SK-N-SH (cell line): ENCODE measurements around the gene WIZ. TPM values are rescaled to one million over a fixed set of nuclear protein-coding genes. Genes with fewer than 3 reads are reported as not detected.

Experiments
- CTCF ChIA-PET: fragments of 300-600, 350-600 bp; formaldehyde crosslinking; extraction: SDS; loops from one replicate; lab custom pipeline; 2021; lab: Yijun Ruan, JAX
- POLR2A ChIA-PET: fragments of 350-600 bp; sonication (Branson Sonifier 250); formaldehyde crosslinking; extraction: SDS; loops from one replicate; lab custom pipeline; 2020; ENCODE audit warnings: antibody characterized with exemption, inconsistent platforms; lab: Yijun Ruan, JAX
- DNase-seq: peaks from one replicate; pipeline ENCODE4 v3.0.0; 2012
- H2AFZ ChIP-seq: fragments of 200-600 bp; sonication (generic); 2 replicates; pipeline ENCODE4 v1.8.1; 2016; ENCODE audit warnings: antibody characterized with exemption, mild to moderate bottlenecking, low read depth
- H3F3A ChIP-seq: fragments of 200-600 bp; sonication (generic); replicated peaks from 2 replicates; pipeline ENCODE3; 2016; ENCODE audit warnings: antibody characterized with exemption, mild to moderate bottlenecking; ENCODE audit not compliant: insufficient read depth
- H3K27ac ChIP-seq, 2 experiments: fragments of 200-500 bp in 1 of 2; fragments of 200-600 bp in 1 of 2; sonication (Bioruptor generic) in 1 of 2; sonication (generic), shearing (Covaris generic) in 1 of 2; 2 replicates each; pipeline versions ENCODE4 v1.5.1 to v1.6.1; 2014 to 2016; ENCODE audit warnings: low read depth in 2 of 2, inconsistent platforms in 1 of 2, low read length in 1 of 2, mild to moderate bottlenecking in 1 of 2, mixed read lengths in 1 of 2
- H3K27me3 ChIP-seq: fragments of 200-600 bp; sonication (generic), shearing (Covaris generic); 2 replicates; pipeline ENCODE4 v1.6.1; 2016; ENCODE audit warnings: mixed run types; ENCODE audit not compliant: insufficient read depth
- H3K36me3 ChIP-seq, 2 experiments: fragments of 200-500 bp in 1 of 2; fragments of 200-600 bp in 1 of 2; sonication (Bioruptor generic) in 1 of 2; sonication (generic) in 1 of 2; replicated peaks in 1 of 2; 2 replicates each; pipeline versions ENCODE3 to v1.5.1; 2014 to 2016; ENCODE audit warnings: low read length in 1 of 2, mild to moderate bottlenecking in 1 of 2; ENCODE audit not compliant: insufficient read depth in 2 of 2, control insufficient read depth in 1 of 2
- H3K4me1 ChIP-seq, 2 experiments: fragments of 200-500 bp in 1 of 2; fragments of 200-600 bp in 1 of 2; sonication (Bioruptor generic) in 1 of 2; sonication (generic), shearing (Covaris generic) in 1 of 2; 2 replicates each; pipeline versions ENCODE4 v1.5.1 to v1.6.1; 2014 to 2016; ENCODE audit warnings: low read depth in 1 of 2, low read length in 1 of 2, mixed run types in 1 of 2; ENCODE audit not compliant: insufficient read depth in 2 of 2, control insufficient read depth in 1 of 2
- H3K4me2 ChIP-seq: fragments of 200-600 bp; sonication (generic), shearing (Covaris generic); 2 replicates; pipeline ENCODE4 v1.6.1; 2017; ENCODE audit warnings: mixed run types
- H3K4me3 ChIP-seq, 2 experiments: fragments of 200-500 bp in 1 of 2; fragments of 200-600 bp in 1 of 2; sonication (Bioruptor generic) in 1 of 2; sonication (generic), shearing (Covaris generic) in 1 of 2; 2 replicates each; pipeline versions ENCODE4 v1.5.1 to v1.8.1; 2014 to 2016; ENCODE audit warnings: low read depth in 2 of 2, inconsistent platforms in 1 of 2, low read length in 1 of 2, mild to moderate bottlenecking in 1 of 2, mixed read lengths in 1 of 2, moderate library complexity in 1 of 2
- H3K79me2 ChIP-seq: fragments of 200-600 bp; sonication (generic); 2 replicates; pipeline ENCODE4 v1.8.1; 2017; ENCODE audit warnings: mild to moderate bottlenecking; ENCODE audit not compliant: insufficient read depth
- H3K9ac ChIP-seq: fragments of 200-600 bp; sonication (generic); 2 replicates; pipeline ENCODE4 v1.6.1; 2017; ENCODE audit warnings: mixed run types
- H3K9me2 ChIP-seq: fragments of 200-600 bp; sonication (generic); 2 replicates; pipeline ENCODE4 v1.6.1; 2017; ENCODE audit warnings: mixed run types
- H3K9me3 ChIP-seq: fragments of 200-600 bp; sonication (generic); 2 replicates; pipeline ENCODE4 v1.6.1; 2017; ENCODE audit warnings: mixed run types, mild to moderate bottlenecking, moderate library complexity
- H4K20me1 ChIP-seq: fragments of 200-600 bp; sonication (generic); 2 replicates; pipeline ENCODE4 v1.6.1; 2017; ENCODE audit warnings: mild to moderate bottlenecking, mixed run types; ENCODE audit not compliant: insufficient read depth
- CHD2 ChIP-seq: fragments of 150-350 bp; IDR thresholded peaks from 2 replicates; pipeline ENCODE4 v1.6.1; 2018; ENCODE audit warnings: low read length; ENCODE audit not compliant: partially characterized antibody
- EP300 ChIP-seq, 2 experiments: IDR thresholded peaks; 2 replicates each; pipeline versions ENCODE4 v1.4.0 to v1.6.1; 2012; ENCODE audit warnings: borderline replicate concordance in 1 of 2, low read depth in 1 of 2, low read length in 1 of 2
- FOSL2 ChIP-seq: IDR thresholded peaks from 2 replicates; pipeline ENCODE4 v1.4.0; 2012; ENCODE audit warnings: low read depth, mild to moderate bottlenecking, moderate library complexity, borderline replicate concordance
- FOXJ3 ChIP-seq: sonication (generic); formaldehyde crosslinking; IDR thresholded peaks from 2 replicates; pipeline ENCODE4 v1.5.1; 2020; ENCODE audit warnings: mild to moderate bottlenecking, missing genetic modification reagents
- FOXM1 ChIP-seq: IDR thresholded peaks from 2 replicates; pipeline ENCODE4 v1.4.0; 2012; ENCODE audit warnings: low read depth, mild to moderate bottlenecking
- GABPA ChIP-seq: IDR thresholded peaks from 2 replicates; pipeline ENCODE4 v1.4.0; 2012; ENCODE audit warnings: low read depth, mild to moderate bottlenecking
- GATA2 ChIP-seq: sonication (generic); formaldehyde crosslinking; IDR thresholded peaks from 2 replicates; pipeline ENCODE4 v1.5.0; 2020; ENCODE audit warnings: mild to moderate bottlenecking, missing genetic modification reagents
- MXI1 ChIP-seq: IDR thresholded peaks from 2 replicates; pipeline ENCODE4 v1.6.1; 2012; ENCODE audit warnings: mild to moderate bottlenecking, low read depth, low read length, improper control_type of control experiment
- NFIC ChIP-seq: IDR thresholded peaks from 2 replicates; pipeline ENCODE4 v1.4.0; 2012; ENCODE audit warnings: borderline replicate concordance
- NRF1 ChIP-seq: IDR thresholded peaks from 2 replicates; pipeline ENCODE4 v1.6.1; 2012; ENCODE audit warnings: low read depth, mild to moderate bottlenecking, low read length
- RAD21 ChIP-seq: IDR thresholded peaks from 2 replicates; pipeline ENCODE4 v1.6.1; 2012; ENCODE audit warnings: mild to moderate bottlenecking, low read length
- RCOR1 ChIP-seq: fragments of 150-350 bp; IDR thresholded peaks from 2 replicates; pipeline ENCODE4 v1.6.1; 2017; ENCODE audit warnings: antibody characterized with exemption, low read length
- RFX5 ChIP-seq: IDR thresholded peaks from 2 replicates; pipeline ENCODE4 v1.6.1; 2012; ENCODE audit warnings: mild to moderate bottlenecking, improper control_type of control experiment, low read length
- RXRA ChIP-seq: IDR thresholded peaks from 2 replicates; pipeline ENCODE4 v1.4.0; 2012; ENCODE audit warnings: low read depth, mild to moderate bottlenecking, borderline replicate concordance
- SIN3A ChIP-seq: IDR thresholded peaks from 2 replicates; pipeline ENCODE4 v1.6.1; 2012; ENCODE audit warnings: low read depth, mild to moderate bottlenecking, low read length, moderate library complexity, borderline replicate concordance
- SMC3 ChIP-seq: IDR thresholded peaks from 2 replicates; pipeline ENCODE4 v1.6.1; 2012; ENCODE audit warnings: low read depth, low read length, improper control_type of control experiment
- TAF1 ChIP-seq: IDR thresholded peaks from 2 replicates; pipeline ENCODE4 v1.6.1; 2012; ENCODE audit warnings: low read depth, mild to moderate bottlenecking, low read length, moderate library complexity, borderline replicate concordance
- TCF12 ChIP-seq: IDR thresholded peaks from 2 replicates; pipeline ENCODE4 v1.4.0; 2012
- WGBS: methylation state at CpG from one replicate; pipeline ENCODE4 v1.1.6; 2017; ENCODE audit warnings: low lambda C conversion rate; 5-methylcytosine and 5-hydroxymethylcytosine counted together
- polyA plus RNA-seq, 3 experiments: library from polyadenylated mRNA; depleted of rRNA; stranded (reverse); fragments of >200 nt; gene quantifications; 2 replicates each; pipeline ENCODE4 v1.2.3, GENCODE V29; 2012
- TF ChIP-seq, protein P1 (sequence below): fragments of 150-350 bp; IDR thresholded peaks from 2 replicates; pipeline ENCODE4 v1.6.1; 2017; ENCODE audit warnings: antibody characterized with exemption, low read length, low read depth, borderline replicate concordance
- TF ChIP-seq, protein P2 (sequence below): fragments of 150-350 bp; IDR thresholded peaks from 2 replicates; pipeline ENCODE4 v1.6.1; 2016; ENCODE audit warnings: mild to moderate bottlenecking, low read depth, low read length
- TF ChIP-seq, protein P3 (sequence below): IDR thresholded peaks from 2 replicates; pipeline ENCODE4 v1.4.0; 2012; ENCODE audit warnings: low read depth, borderline replicate concordance

Gene WIZ
- polyA plus RNA-seq, 1 of the 3 experiments (the other 2 are of a cell fraction) = 15.5 TPM

DNA sequence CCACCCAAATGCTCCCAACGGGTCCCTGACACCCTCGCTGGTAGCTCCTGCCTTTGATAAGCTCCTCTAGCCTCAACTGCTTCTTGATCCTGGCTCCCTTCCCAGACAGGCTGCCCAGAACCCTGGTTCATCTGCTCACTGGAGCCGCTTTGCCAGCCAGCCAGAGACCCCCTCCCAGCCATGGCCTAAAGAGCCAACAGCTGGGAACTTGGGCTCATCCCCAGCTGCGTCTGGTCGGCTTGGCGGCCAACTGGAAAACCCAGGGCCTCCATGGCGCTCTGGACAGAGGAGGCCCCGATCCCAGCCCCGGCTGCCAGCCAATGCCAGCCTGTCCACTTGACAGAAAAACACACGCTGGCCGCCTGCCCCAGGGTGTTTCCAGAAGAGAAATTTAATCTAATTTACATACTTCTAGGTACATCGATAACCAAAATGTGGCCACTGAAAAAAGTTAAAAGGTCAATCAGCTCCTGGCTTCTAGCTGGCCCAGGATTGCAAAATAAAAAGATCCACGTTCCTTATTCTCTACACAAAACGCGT, 28.0 kb downstream of the WIZ start:
- Histone ChIP-seq H3F3A (peaks cover 10% of the 10 kb centered on the region), H3K9me3 (no peaks in the 10 kb centered on the region), H3K27me3 (no peaks in the 10 kb centered on the region), H3K79me2 (peaks cover 20% of the 10 kb centered on the region), H3K27ac (peak overlapping the region in 1 of 2 experiments; percentile 94; a peak in 2 of 4 replicates), H3K9ac (no peak overlapping the region), H3K4me3 (no peak overlapping the region), H3K4me1 (peaks cover 10 to 44% of the 10 kb centered on the region in 2 experiments; a peak in 3 of 4 replicates), H4K20me1 (peaks cover 12% of the 10 kb centered on the region), H2AFZ (no peak overlapping the region), H3K9me2 (no peaks in the 10 kb centered on the region), H3K36me3 (peaks cover 33 to 41% of the 10 kb centered on the region in 2 experiments), H3K4me2 (no peak overlapping the region)
- TF ChIP-seq CHD2 (peak; percentile 49), NRF1 (no peak), GABPA (no peak), RFX5 (no peak), MXI1 (peak; percentile 89), FOXJ3 (CRISPR knock-in tag) (peak; percentile 64; the same call in 1 of the 2 replicates), NFIC (no peak), RCOR1 (peak; percentile 43; the same call in 1 of the 2 replicates), FOXM1 (no peak), RXRA (no peak), GATA2 (CRISPR knock-in tag) (no peak), SIN3A (no peak), RAD21 (no peak), SMC3 (no peak), FOSL2 (no peak), EP300 (IDR thresholded peaks at IDR 0.05; ENCODE audit: borderline replicate concordance in 1 of 2, low read depth in 1 of 2, low read length in 1 of 2) (no peak; a peak in 1 of 4 replicates), TCF12 (no peak), TAF1 (no peak)
- TF ChIP-seq, protein P1, sequence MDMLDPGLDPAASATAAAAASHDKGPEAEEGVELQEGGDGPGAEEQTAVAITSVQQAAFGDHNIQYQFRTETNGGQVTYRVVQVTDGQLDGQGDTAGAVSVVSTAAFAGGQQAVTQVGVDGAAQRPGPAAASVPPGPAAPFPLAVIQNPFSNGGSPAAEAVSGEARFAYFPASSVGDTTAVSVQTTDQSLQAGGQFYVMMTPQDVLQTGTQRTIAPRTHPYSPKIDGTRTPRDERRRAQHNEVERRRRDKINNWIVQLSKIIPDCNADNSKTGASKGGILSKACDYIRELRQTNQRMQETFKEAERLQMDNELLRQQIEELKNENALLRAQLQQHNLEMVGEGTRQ = no peak
- TF ChIP-seq, protein P2, sequence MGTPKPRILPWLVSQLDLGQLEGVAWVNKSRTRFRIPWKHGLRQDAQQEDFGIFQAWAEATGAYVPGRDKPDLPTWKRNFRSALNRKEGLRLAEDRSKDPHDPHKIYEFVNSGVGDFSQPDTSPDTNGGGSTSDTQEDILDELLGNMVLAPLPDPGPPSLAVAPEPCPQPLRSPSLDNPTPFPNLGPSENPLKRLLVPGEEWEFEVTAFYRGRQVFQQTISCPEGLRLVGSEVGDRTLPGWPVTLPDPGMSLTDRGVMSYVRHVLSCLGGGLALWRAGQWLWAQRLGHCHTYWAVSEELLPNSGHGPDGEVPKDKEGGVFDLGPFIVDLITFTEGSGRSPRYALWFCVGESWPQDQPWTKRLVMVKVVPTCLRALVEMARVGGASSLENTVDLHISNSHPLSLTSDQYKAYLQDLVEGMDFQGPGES = no peak
- TF ChIP-seq, protein P3, sequence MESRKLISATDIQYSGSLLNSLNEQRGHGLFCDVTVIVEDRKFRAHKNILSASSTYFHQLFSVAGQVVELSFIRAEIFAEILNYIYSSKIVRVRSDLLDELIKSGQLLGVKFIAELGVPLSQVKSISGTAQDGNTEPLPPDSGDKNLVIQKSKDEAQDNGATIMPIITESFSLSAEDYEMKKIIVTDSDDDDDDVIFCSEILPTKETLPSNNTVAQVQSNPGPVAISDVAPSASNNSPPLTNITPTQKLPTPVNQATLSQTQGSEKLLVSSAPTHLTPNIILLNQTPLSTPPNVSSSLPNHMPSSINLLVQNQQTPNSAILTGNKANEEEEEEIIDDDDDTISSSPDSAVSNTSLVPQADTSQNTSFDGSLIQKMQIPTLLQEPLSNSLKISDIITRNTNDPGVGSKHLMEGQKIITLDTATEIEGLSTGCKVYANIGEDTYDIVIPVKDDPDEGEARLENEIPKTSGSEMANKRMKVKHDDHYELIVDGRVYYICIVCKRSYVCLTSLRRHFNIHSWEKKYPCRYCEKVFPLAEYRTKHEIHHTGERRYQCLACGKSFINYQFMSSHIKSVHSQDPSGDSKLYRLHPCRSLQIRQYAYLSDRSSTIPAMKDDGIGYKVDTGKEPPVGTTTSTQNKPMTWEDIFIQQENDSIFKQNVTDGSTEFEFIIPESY = no peak
- peak; percentile 88 for DNase-seq
- POLR2A ChIA-PET = interaction anchor here (1.2 to 1.8 kb wide), 4 partner anchors 11 to 133 kb away, joined by 4 to 8 read pairs (median 4); partner anchors contain the start of gene AKAP8
- CTCF ChIA-PET = interaction anchor here (0.7 to 1.9 kb wide), 7 partner anchors 11 to 244 kb away, joined by 3 to 9 read pairs (median 3); no protein-coding TSS in a partner anchor
- WGBS = 48% methylated on average over 11 of the region's 15 CpGs
